ENCODE results near the gene CYP4F3. TPM values are rescaled to one million over a fixed set of nuclear protein-coding genes. Genes with fewer than 3 reads are reported as not detected.

CYP4F3 gene
- not detected in 2 replicates for total RNA-seq

GRCh38 chr19:15640294-15640903, at the start of gene CYP4F3:
TSS of gene CYP4F3 (plus strand) at chr19:15640897. CDS start at chr19:15641416, 519 bp downstream.

GRCh38 chr19:15614507-15615379, 26.0 kb upstream of the CYP4F3 start, which contains the start of gene CYP4F8:
TSS of gene CYP4F8 (plus strand) at chr19:15615218. CDS start at chr19:15615617, 399 bp downstream.

GRCh38 chr19:15672580-15673175, 32.0 kb downstream of the CYP4F3 start, which contains the start of gene CYP4F12:
TSS of gene CYP4F12 (plus strand) at chr19:15673087. CDS start at chr19:15673530, 443 bp downstream.

Other genes with a start within 250 kb of the CYP4F3 start
- gene AKAP8L, start 221.9 kb upstream of the CYP4F3 start, total RNA-seq, result 59.9 and 62.3 TPM in 2 replicates
- gene WIZ, start 190.9 kb upstream of the CYP4F3 start, total RNA-seq, result 3.4 and 4.5 TPM in 2 replicates
- gene RASAL3, start 176.4 kb upstream of the CYP4F3 start, total RNA-seq, result 0.09 TPM in 1 of 2 replicates, not detected in the other
- gene PGLYRP2, start 161.4 kb upstream of the CYP4F3 start, total RNA-seq, result not detected in 2 replicates
- gene CYP4F22, start 132.4 kb upstream of the CYP4F3 start, total RNA-seq, result not detected in 2 replicates
- gene CYP4F8, start 25.7 kb upstream of the CYP4F3 start, total RNA-seq, result 0.14 TPM in 1 of 2 replicates, not detected in the other
- gene CYP4F12, start 32.2 kb downstream of the CYP4F3 start, total RNA-seq, result 0.18 TPM in 1 of 2 replicates, not detected in the other
- not detected in 2 replicates for gene OR10H2, start 87.1 kb downstream of the CYP4F3 start, total RNA-seq
- not detected in 2 replicates for gene OR10H3, start 97.1 kb downstream of the CYP4F3 start, total RNA-seq
- gene OR10H5, start 146.8 kb downstream of the CYP4F3 start, total RNA-seq, result not detected in 2 replicates
- not detected in 2 replicates for gene OR10H1, start 174.8 kb downstream of the CYP4F3 start, total RNA-seq

Data from smooth muscle cell of bladder (primary cell).